ENCODE measurements around the gene CARF.
A peak's percentile ranks its signal among the peaks of the same experiment; 100 is the strongest.

Gene CARF

GRCh38 chr2:202950592-202950991, 38.5 kb downstream of the CARF start:
- DNase-seq (ENCODE audit: low read depth in 1 of 2, low spot score in 1 of 2): peak; percentile 61 to 62
- Histone ChIP-seq H3K4me3 (replicated peaks; ENCODE audit: insufficient read depth, low read length) (no peak overlapping the region), H3K27me3 (ENCODE audit: insufficient read depth, poor library complexity, severe bottlenecking) (no peaks in the 10 kb centered on the region), H3K27ac (replicated peaks) (peak overlapping the region; percentile 13; the same call in 1 of the 2 replicates)
- no peak for TF ChIP-seq POLR2AphosphoS5 (IDR thresholded peaks at IDR 0.05; ENCODE audit: low read depth)
- TF ChIP-seq SPI1 (IDR thresholded peaks at IDR 0.05; ENCODE audit: borderline replicate concordance, low read depth): peak; percentile 60; the same call in 1 of the 2 replicates
- TF ChIP-seq, protein P1, sequence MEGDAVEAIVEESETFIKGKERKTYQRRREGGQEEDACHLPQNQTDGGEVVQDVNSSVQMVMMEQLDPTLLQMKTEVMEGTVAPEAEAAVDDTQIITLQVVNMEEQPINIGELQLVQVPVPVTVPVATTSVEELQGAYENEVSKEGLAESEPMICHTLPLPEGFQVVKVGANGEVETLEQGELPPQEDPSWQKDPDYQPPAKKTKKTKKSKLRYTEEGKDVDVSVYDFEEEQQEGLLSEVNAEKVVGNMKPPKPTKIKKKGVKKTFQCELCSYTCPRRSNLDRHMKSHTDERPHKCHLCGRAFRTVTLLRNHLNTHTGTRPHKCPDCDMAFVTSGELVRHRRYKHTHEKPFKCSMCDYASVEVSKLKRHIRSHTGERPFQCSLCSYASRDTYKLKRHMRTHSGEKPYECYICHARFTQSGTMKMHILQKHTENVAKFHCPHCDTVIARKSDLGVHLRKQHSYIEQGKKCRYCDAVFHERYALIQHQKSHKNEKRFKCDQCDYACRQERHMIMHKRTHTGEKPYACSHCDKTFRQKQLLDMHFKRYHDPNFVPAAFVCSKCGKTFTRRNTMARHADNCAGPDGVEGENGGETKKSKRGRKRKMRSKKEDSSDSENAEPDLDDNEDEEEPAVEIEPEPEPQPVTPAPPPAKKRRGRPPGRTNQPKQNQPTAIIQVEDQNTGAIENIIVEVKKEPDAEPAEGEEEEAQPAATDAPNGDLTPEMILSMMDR (IDR thresholded peaks at IDR 0.05; ENCODE audit: insufficient read depth, low read length): no peak
- 0 out of 2 replicates have a peak, but pooled peaks have one; percentile 32 for TF ChIP-seq GABPA (IDR thresholded peaks at IDR 0.05; ENCODE audit: low read depth)
- TF ChIP-seq, protein P2, sequence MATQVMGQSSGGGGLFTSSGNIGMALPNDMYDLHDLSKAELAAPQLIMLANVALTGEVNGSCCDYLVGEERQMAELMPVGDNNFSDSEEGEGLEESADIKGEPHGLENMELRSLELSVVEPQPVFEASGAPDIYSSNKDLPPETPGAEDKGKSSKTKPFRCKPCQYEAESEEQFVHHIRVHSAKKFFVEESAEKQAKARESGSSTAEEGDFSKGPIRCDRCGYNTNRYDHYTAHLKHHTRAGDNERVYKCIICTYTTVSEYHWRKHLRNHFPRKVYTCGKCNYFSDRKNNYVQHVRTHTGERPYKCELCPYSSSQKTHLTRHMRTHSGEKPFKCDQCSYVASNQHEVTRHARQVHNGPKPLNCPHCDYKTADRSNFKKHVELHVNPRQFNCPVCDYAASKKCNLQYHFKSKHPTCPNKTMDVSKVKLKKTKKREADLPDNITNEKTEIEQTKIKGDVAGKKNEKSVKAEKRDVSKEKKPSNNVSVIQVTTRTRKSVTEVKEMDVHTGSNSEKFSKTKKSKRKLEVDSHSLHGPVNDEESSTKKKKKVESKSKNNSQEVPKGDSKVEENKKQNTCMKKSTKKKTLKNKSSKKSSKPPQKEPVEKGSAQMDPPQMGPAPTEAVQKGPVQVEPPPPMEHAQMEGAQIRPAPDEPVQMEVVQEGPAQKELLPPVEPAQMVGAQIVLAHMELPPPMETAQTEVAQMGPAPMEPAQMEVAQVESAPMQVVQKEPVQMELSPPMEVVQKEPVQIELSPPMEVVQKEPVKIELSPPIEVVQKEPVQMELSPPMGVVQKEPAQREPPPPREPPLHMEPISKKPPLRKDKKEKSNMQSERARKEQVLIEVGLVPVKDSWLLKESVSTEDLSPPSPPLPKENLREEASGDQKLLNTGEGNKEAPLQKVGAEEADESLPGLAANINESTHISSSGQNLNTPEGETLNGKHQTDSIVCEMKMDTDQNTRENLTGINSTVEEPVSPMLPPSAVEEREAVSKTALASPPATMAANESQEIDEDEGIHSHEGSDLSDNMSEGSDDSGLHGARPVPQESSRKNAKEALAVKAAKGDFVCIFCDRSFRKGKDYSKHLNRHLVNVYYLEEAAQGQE (IDR thresholded peaks at IDR 0.05; ENCODE audit: insufficient replicate concordance, low read depth): no peak

DNA sequence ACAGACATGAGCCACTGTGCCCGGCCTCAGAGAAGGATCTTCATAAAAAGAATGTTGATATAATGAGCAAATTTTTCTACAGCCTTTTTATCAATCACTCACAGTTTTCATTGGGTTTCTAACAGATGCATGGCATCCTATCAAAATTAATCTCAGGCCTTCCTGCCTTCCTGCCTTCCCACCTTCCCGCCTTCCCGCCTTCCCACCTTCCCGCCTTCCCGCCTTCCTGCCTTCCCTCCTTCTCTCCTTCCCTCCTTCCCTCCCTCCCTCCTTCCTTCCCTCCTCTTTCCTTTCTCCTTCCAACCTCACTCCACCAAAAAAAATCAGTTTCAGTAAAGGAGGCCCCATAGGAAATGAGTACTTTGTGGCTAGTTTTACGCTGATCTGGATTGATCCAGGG, 48.4 kb downstream of the CARF start:
- no peak for TF ChIP-seq GABPA (IDR thresholded peaks at IDR 0.05; ENCODE audit: low read depth)
- TF ChIP-seq, protein P2 (IDR thresholded peaks at IDR 0.05; ENCODE audit: insufficient replicate concordance, low read depth): no peak
- no peak for TF ChIP-seq POLR2AphosphoS5 (IDR thresholded peaks at IDR 0.05; ENCODE audit: low read depth)
- no peak for TF ChIP-seq SPI1 (IDR thresholded peaks at IDR 0.05; ENCODE audit: borderline replicate concordance, low read depth)
- TF ChIP-seq, protein P1 (IDR thresholded peaks at IDR 0.05; ENCODE audit: insufficient read depth, low read length): no peak
- Histone ChIP-seq H3K27me3 (ENCODE audit: insufficient read depth, poor library complexity, severe bottlenecking) (no peaks in the 10 kb centered on the region), H3K4me3 (replicated peaks; ENCODE audit: insufficient read depth, low read length) (no peak overlapping the region), H3K27ac (replicated peaks) (no peak overlapping the region)
- DNase-seq (ENCODE audit: low read depth in 1 of 2, low spot score in 1 of 2): no peak

- TF ChIP-seq POLR2AphosphoS5 (IDR thresholded peaks at IDR 0.05; ENCODE audit: low read depth) (no peak), SPI1 (IDR thresholded peaks at IDR 0.05; ENCODE audit: borderline replicate concordance, low read depth) (no peak)
- TF ChIP-seq, protein P2 (IDR thresholded peaks at IDR 0.05; ENCODE audit: insufficient replicate concordance, low read depth): no peak
- Histone ChIP-seq H3K27ac (replicated peaks) (no peak overlapping the region), H3K4me3 (replicated peaks; ENCODE audit: insufficient read depth, low read length) (no peak overlapping the region), H3K27me3 (ENCODE audit: insufficient read depth, poor library complexity, severe bottlenecking) (no peaks in the 10 kb centered on the region)
- no peak for DNase-seq (ENCODE audit: low read depth in 1 of 2, low spot score in 1 of 2)
These were observed 51.6 kb downstream of the CARF start for GRCh38 chr2:202963712-202964111.
